Calu3 (cell line): ENCODE measurements around the gene ROBO2. TPM values are rescaled to one million over a fixed set of nuclear protein-coding genes. Genes with fewer than 3 reads are reported as not detected.

ENCODE experiments used
- BruUV-seq: library from RNA; stranded (reverse); fragments of 400-500 nt; replicated peaks from 2 replicates; lab custom pipeline; 2021; lab: Mats Ljungman, UMichigan
- CTCF ChIA-PET: fragments of 300-600 bp; sonication (Branson Sonifier 250); formaldehyde crosslinking; loops from one replicate; lab custom pipeline; 2022; ENCODE audit warnings: antibody characterized with exemption; lab: Charles Lee
- DNase-seq: peaks from one replicate; pipeline ENCODE4 v3.0.0; 2022
- H3K27ac Mint-ChIP-seq: one replicate; pipeline ENCODE4 v1.8.0; 2022; ENCODE audit warnings: mixed read lengths; ENCODE audit not compliant: unreplicated experiment
- H3K27me3 Mint-ChIP-seq: one replicate; pipeline ENCODE4 v1.8.0; 2022; ENCODE audit warnings: mixed read lengths; ENCODE audit not compliant: unreplicated experiment
- H3K36me3 Mint-ChIP-seq: one replicate; pipeline ENCODE4 v1.8.0; 2022; ENCODE audit warnings: mild to moderate bottlenecking, moderate library complexity, mixed read lengths; ENCODE audit not compliant: insufficient read depth, unreplicated experiment
- H3K4me1 Mint-ChIP-seq: one replicate; pipeline ENCODE4 v1.8.0; 2022; ENCODE audit warnings: mild to moderate bottlenecking, low read depth, mixed read lengths; ENCODE audit not compliant: unreplicated experiment
- H3K4me3 Mint-ChIP-seq: one replicate; pipeline ENCODE4 v1.8.0; 2022; ENCODE audit warnings: mild to moderate bottlenecking, low read depth, moderate library complexity, mixed read lengths; ENCODE audit not compliant: unreplicated experiment
- H3K9me3 Mint-ChIP-seq: one replicate; pipeline ENCODE4 v1.8.0; 2022; ENCODE audit warnings: low read depth, mixed read lengths; ENCODE audit not compliant: unreplicated experiment
- CTCF ChIP-seq: fragments of 200-600 bp; IDR thresholded peaks from one replicate; pipeline ENCODE4 v1.8.0; 2022; ENCODE audit warnings: antibody characterized with exemption; ENCODE audit not compliant: unreplicated experiment
- intact Hi-C: fragments of 100-400 bp; cut with micrococcal nuclease; formaldehyde crosslinking; loops from one replicate; pipeline ENCODE4 v1.10.0; 2022; ENCODE audit not compliant: unreplicated experiment
- total RNA-seq: library from RNA; stranded (reverse); gene quantifications from 2 replicates; pipeline ENCODE4 v1.2.3, GENCODE V29; 2022

Gene ROBO2
- total RNA-seq, 1 experiment from 2014 or later, result not detected

GRCh38 chr3:77051591-77051990, 11.7 kb downstream of the ROBO2 start:
- no peak overlapping the region for H3K4me3 Mint-ChIP-seq
- CTCF ChIA-PET, result interaction anchor here (0.7 kb wide), 1 partner anchor 366 kb away, joined by 3 read pairs; no protein-coding TSS in a partner anchor
- no peaks in the 10 kb centered on the region for H3K27me3 Mint-ChIP-seq
- peaks cover 3% of the 10 kb centered on the region for H3K9me3 Mint-ChIP-seq
- H3K36me3 Mint-ChIP-seq, result no peaks in the 10 kb centered on the region
- no peak for TF ChIP-seq CTCF
- no peak overlapping the region for H3K27ac Mint-ChIP-seq
- no TSS peak for BruUV-seq
- DNase-seq, result no peak
- no peaks in the 10 kb centered on the region for H3K4me1 Mint-ChIP-seq
- intact Hi-C loops, result no loop called here

- no peak overlapping the region for H3K4me3 Mint-ChIP-seq
- H3K27me3 Mint-ChIP-seq, result no peaks in the 10 kb centered on the region
- TF ChIP-seq CTCF, result no peak
- H3K36me3 Mint-ChIP-seq, result no peaks in the 10 kb centered on the region
- DNase-seq, result no peak
- no peaks in the 10 kb centered on the region for H3K4me1 Mint-ChIP-seq
- CTCF ChIA-PET, result no interaction called here
- no peak overlapping the region for H3K27ac Mint-ChIP-seq
- H3K9me3 Mint-ChIP-seq, result no peaks in the 10 kb centered on the region
- no TSS peak for BruUV-seq
- intact Hi-C loops, result no loop called here
These were observed 12.2 kb downstream of the ROBO2 start for GRCh38 chr3:77052051-77052501.

GRCh38 chr3:77052733-77053670, 13.1 kb downstream of the ROBO2 start:
- Mint-ChIP-seq H3K36me3 (no peaks in the 10 kb centered on the region), H3K9me3 (no peaks in the 10 kb centered on the region), H3K27me3 (no peaks in the 10 kb centered on the region), H3K27ac (no peak overlapping the region), H3K4me3 (no peak overlapping the region), H3K4me1 (no peaks in the 10 kb centered on the region)
- CTCF ChIA-PET, result no interaction called here
- intact Hi-C loops, result no loop called here
- DNase-seq, result no peak
- no TSS peak for BruUV-seq
- no peak for TF ChIP-seq CTCF

DNA sequence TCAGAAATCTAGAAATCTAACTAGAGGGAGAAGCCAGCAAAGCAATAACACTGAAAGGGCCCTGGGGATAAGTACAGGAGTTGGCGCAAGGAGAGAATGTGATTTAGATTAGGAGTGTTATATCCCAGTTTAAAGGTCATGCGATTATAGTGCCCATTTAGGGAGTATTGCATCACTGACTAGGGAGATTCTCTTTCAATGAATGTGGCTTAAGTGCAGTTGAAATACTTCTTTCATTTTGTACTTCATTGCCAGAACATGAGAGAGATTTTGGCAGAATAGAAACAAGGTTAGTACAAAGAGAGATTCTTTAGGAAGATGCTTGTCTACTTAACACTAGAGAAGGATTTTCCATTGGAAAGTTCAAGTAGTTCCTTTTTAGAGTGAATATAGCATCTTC, 13.9 kb downstream of the ROBO2 start:
- DNase-seq, result no peak
- no peak overlapping the region for H3K27ac Mint-ChIP-seq
- H3K4me3 Mint-ChIP-seq, result no peak overlapping the region
- no peak for TF ChIP-seq CTCF
- no peaks in the 10 kb centered on the region for H3K9me3 Mint-ChIP-seq
- BruUV-seq, result no TSS peak
- H3K36me3 Mint-ChIP-seq, result no peaks in the 10 kb centered on the region
- no peaks in the 10 kb centered on the region for H3K4me1 Mint-ChIP-seq
- CTCF ChIA-PET, result no interaction called here
- intact Hi-C loops, result no loop called here
- no peaks in the 10 kb centered on the region for H3K27me3 Mint-ChIP-seq
